IMR-90 (cell line): Measurements from ENCODE around the gene MYOC.

ENCODE experiments used
- POLR2A ChIP-seq: IDR thresholded peaks from 2 replicates; pipeline ENCODE4 v1.6.1; 2012; ENCODE audit warnings: mild to moderate bottlenecking, low read depth, low read length
- TF ChIP-seq, protein P1 (sequence below): fragments of 150-350 bp; IDR thresholded peaks from 2 replicates; pipeline ENCODE4 v1.6.1; 2017; ENCODE audit warnings: mild to moderate bottlenecking, antibody characterized with exemption, low read length, low read depth
- TF ChIP-seq, protein P2 (sequence below): conservative IDR thresholded peaks from 2 replicates; pipeline ENCODE4 v1.5.1; 2012; ENCODE audit warnings: mild to moderate bottlenecking, low read depth, low read length, improper control_type of control experiment

DNA sequence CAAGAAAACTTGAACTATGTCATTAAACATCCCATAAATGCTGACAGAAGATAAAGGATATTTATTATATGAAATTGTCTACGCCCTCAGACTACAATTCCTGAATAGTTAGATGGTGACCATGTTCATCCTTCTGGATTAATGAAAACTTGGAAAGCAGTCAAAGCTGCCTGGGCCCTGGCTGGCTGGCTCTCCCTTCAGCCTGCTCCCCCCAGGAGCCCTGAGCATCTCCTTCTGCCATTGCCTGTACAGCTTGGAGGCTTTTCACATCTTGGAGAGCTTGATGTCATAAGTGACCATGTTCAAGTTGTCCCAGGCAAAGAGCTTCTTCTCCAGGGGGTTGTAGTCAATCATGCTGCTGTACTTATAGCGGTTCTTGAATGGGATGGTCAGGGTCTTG lies 16.8 kb downstream of the MYOC start:
- TF ChIP-seq, protein P1, sequence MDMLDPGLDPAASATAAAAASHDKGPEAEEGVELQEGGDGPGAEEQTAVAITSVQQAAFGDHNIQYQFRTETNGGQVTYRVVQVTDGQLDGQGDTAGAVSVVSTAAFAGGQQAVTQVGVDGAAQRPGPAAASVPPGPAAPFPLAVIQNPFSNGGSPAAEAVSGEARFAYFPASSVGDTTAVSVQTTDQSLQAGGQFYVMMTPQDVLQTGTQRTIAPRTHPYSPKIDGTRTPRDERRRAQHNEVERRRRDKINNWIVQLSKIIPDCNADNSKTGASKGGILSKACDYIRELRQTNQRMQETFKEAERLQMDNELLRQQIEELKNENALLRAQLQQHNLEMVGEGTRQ: no peak
- TF ChIP-seq, protein P2, sequence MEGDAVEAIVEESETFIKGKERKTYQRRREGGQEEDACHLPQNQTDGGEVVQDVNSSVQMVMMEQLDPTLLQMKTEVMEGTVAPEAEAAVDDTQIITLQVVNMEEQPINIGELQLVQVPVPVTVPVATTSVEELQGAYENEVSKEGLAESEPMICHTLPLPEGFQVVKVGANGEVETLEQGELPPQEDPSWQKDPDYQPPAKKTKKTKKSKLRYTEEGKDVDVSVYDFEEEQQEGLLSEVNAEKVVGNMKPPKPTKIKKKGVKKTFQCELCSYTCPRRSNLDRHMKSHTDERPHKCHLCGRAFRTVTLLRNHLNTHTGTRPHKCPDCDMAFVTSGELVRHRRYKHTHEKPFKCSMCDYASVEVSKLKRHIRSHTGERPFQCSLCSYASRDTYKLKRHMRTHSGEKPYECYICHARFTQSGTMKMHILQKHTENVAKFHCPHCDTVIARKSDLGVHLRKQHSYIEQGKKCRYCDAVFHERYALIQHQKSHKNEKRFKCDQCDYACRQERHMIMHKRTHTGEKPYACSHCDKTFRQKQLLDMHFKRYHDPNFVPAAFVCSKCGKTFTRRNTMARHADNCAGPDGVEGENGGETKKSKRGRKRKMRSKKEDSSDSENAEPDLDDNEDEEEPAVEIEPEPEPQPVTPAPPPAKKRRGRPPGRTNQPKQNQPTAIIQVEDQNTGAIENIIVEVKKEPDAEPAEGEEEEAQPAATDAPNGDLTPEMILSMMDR: no peak
- no peak for TF ChIP-seq POLR2A
